Osteoblast (primary cell): Measurements from ENCODE around the gene DPYSL5. TPM values are rescaled to one million over a fixed set of nuclear protein-coding genes. Genes with fewer than 3 reads are reported as not detected.

Experiments
- DNase-seq: peaks from one replicate; pipeline ENCODE4 v3.0.0; 2011; ENCODE audit warnings: low spot score, mixed read lengths; ENCODE audit not compliant: insufficient read length; ENCODE audit errors: missing footprints
- H2AFZ ChIP-seq: 2 replicates; pipeline ENCODE4 v1.6.0; 2011; ENCODE audit warnings: mild to moderate bottlenecking, low read length
- H3K27ac ChIP-seq: 2 replicates; pipeline ENCODE4 v1.5.1; 2011; ENCODE audit warnings: mild to moderate bottlenecking, low read depth, low read length, moderate library complexity
- H3K27me3 ChIP-seq: 2 replicates; pipeline ENCODE4 v1.6.0; 2012; ENCODE audit warnings: mild to moderate bottlenecking, control low read depth, inconsistent platforms, low read length, moderate library complexity; ENCODE audit not compliant: insufficient read depth
- H3K36me3 ChIP-seq: 2 replicates; pipeline ENCODE4 v1.5.1; 2011; ENCODE audit warnings: mild to moderate bottlenecking, low read length, control low read depth, moderate library complexity; ENCODE audit not compliant: insufficient read depth
- H3K4me1 ChIP-seq: 2 replicates; pipeline ENCODE4 v1.5.1; 2011; ENCODE audit warnings: mild to moderate bottlenecking, low read length, control low read depth, moderate library complexity; ENCODE audit not compliant: insufficient read depth
- H3K4me2 ChIP-seq: 2 replicates; pipeline ENCODE4 v1.6.0; 2011; ENCODE audit warnings: mild to moderate bottlenecking, low read length; ENCODE audit not compliant: insufficient read depth
- H3K4me3 ChIP-seq: fragments of 200-600 bp; sonication (generic); 3 replicates; pipeline ENCODE4 v1.5.1; 2012; ENCODE audit warnings: mild to moderate bottlenecking, low read length, inconsistent platforms; ENCODE audit not compliant: insufficient read depth
- H3K79me2 ChIP-seq: 2 replicates; pipeline ENCODE4 v1.6.0; 2012; ENCODE audit warnings: mild to moderate bottlenecking, low read length, control low read depth, inconsistent platforms; ENCODE audit not compliant: insufficient read depth
- H3K9me3 ChIP-seq: 2 replicates; pipeline ENCODE4 v1.5.1; 2011; ENCODE audit warnings: low read depth, low read length, control low read depth
- H4K20me1 ChIP-seq: 2 replicates; pipeline ENCODE4 v1.6.0; 2012; ENCODE audit warnings: mild to moderate bottlenecking, low read length, control low read depth; ENCODE audit not compliant: insufficient read depth
- CTCF ChIP-seq: IDR thresholded peaks from 2 replicates; pipeline ENCODE4 v1.5.1; 2011; ENCODE audit warnings: mild to moderate bottlenecking, low read depth, low read length, moderate library complexity; ENCODE audit errors: extremely low read depth
- total RNA-seq: library from RNA; depleted of rRNA; stranded (reverse); fragments of >200 nt; gene quantifications from 2 replicates; pipeline ENCODE4 v1.2.3, GENCODE V29; 2012

Gene DPYSL5
- total RNA-seq, 1 donor: not detected

GRCh38 chr2:26993768-26994167, 145.8 kb downstream of the DPYSL5 start:
- no peak for TF ChIP-seq CTCF
- Histone ChIP-seq H3K4me2 (no peak overlapping the region), H2AFZ (no peak overlapping the region), H3K27me3 (no peaks in the 10 kb centered on the region), H4K20me1 (peaks cover 65% of the 10 kb centered on the region), H3K79me2 (no peaks in the 10 kb centered on the region), H3K9me3 (no peaks in the 10 kb centered on the region), H3K4me3 (no peak overlapping the region), H3K4me1 (peaks cover 13% of the 10 kb centered on the region), H3K27ac (no peak overlapping the region), H3K36me3 (no peaks in the 10 kb centered on the region)
- no peak for DNase-seq

DNA sequence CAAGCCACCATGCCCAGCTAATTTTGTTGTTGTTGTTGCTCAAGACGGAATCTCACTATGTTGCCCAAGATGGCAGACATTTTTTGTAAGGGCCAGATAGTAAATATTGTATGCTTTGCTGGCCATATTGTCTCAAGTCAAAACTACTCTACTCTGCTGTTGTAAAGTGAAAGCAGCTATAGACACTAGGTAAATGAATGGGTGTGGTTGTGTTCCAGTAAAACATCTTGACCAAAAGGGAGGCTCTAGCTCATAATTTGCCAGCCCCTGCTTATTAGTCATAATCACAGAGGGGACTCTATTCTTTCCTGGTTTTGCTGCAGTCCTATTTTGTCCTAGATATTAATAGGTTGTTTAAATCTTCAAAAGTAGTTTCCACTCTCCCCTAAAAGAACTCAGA, 147.1 kb downstream of the DPYSL5 start:
- Histone ChIP-seq H3K27me3 (no peaks in the 10 kb centered on the region), H2AFZ (no peak overlapping the region), H3K79me2 (no peaks in the 10 kb centered on the region), H3K27ac (no peak overlapping the region), H4K20me1 (peaks cover 57% of the 10 kb centered on the region), H3K4me2 (no peak overlapping the region), H3K4me1 (peaks cover 3% of the 10 kb centered on the region), H3K9me3 (no peaks in the 10 kb centered on the region), H3K4me3 (no peak overlapping the region), H3K36me3 (no peaks in the 10 kb centered on the region)
- no peak for DNase-seq
- TF ChIP-seq CTCF: no peak

DNA sequence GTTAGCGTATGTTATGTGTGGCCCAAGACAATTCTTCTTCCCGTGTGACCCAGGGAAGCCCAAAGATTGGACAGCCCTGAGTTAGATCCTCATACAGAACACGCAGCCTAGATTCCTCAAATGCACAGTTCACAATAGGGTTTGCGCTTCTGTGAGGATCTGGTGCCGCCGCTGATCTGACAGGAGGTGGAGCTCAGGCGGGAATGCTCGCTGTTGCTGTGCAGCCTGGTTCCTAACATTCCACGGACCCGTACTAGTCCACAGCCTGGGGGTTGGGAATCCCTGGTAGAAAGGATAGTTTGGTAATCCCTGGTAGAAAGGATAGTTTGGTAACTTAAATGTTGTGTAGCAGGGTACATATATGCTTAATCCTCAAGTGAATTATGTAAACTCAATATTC, 149.5 kb downstream of the DPYSL5 start:
- H2AFZ ChIP-seq: no peak overlapping the region
- H3K9me3 ChIP-seq: no peaks in the 10 kb centered on the region
- no peaks in the 10 kb centered on the region for H3K79me2 ChIP-seq
- H4K20me1 ChIP-seq: peaks cover 48% of the 10 kb centered on the region
- DNase-seq: no peak
- no peaks in the 10 kb centered on the region for H3K27me3 ChIP-seq
- TF ChIP-seq CTCF: no peak
- H3K36me3 ChIP-seq: no peaks in the 10 kb centered on the region
- H3K27ac ChIP-seq: no peak overlapping the region
- H3K4me3 ChIP-seq: no peak overlapping the region
- no peaks in the 10 kb centered on the region for H3K4me1 ChIP-seq
- no peak overlapping the region for H3K4me2 ChIP-seq

DNA sequence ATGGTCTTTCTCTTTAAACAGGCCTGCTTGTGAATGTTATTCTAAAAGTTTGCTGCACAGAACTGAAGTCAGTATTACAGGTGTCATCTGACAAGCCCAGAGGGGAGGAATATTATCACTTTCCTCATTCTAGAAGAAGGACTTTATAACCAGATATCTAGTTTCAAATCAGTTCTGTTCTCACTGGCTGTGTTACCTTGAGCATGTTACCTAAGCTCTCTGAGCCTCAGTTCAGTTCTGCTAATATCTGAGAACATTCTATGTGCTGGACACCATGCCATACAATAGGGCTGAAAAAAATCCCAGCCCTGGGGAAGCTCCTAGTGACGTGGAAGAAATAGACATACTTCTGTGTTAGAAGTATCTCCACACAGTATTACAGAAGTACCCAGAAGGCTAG, 150.4 kb downstream of the DPYSL5 start:
- Histone ChIP-seq H3K4me2 (no peak overlapping the region), H3K4me1 (peaks cover 4% of the 10 kb centered on the region), H3K27ac (no peak overlapping the region), H2AFZ (no peak overlapping the region), H3K36me3 (no peaks in the 10 kb centered on the region), H3K9me3 (no peaks in the 10 kb centered on the region), H3K4me3 (no peak overlapping the region), H3K27me3 (no peaks in the 10 kb centered on the region), H3K79me2 (no peaks in the 10 kb centered on the region), H4K20me1 (peaks cover 51% of the 10 kb centered on the region)
- no peak for DNase-seq
- no peak for TF ChIP-seq CTCF

Other genes starting within 250 kb of the DPYSL5 start
- not detected in 2 replicates for gene CIB4, start 206.8 kb upstream of the DPYSL5 start, total RNA-seq
- gene KCNK3, start 155.4 kb upstream of the DPYSL5 start, total RNA-seq: not detected in 2 replicates
- gene SLC35F6, start 83.8 kb upstream of the DPYSL5 start, total RNA-seq: 82.8 and 83.6 TPM in 2 replicates
- 2.2 and 2.9 TPM in 2 replicates for gene CENPA, start 62.1 kb upstream of the DPYSL5 start, total RNA-seq
- 6.5 TPM in 2 replicates for gene MAPRE3, start 122.5 kb downstream of the DPYSL5 start, total RNA-seq
- 50.3 and 50.7 TPM in 2 replicates for gene TMEM214, start 184.8 kb downstream of the DPYSL5 start, total RNA-seq
- 24.6 and 26.8 TPM in 2 replicates for gene AGBL5, start 203.5 kb downstream of the DPYSL5 start, total RNA-seq
- 202 and 235 TPM in 2 replicates for gene OST4, start 223.5 kb downstream of the DPYSL5 start, total RNA-seq
- 137 and 138 TPM in 2 replicates for gene EMILIN1, start 230.5 kb downstream of the DPYSL5 start, total RNA-seq
- 0.29 and 0.36 TPM in 2 replicates for gene KHK, start 238.6 kb downstream of the DPYSL5 start, total RNA-seq